ENCODE results near the gene ABCB9.
A peak's percentile ranks its signal among the peaks of the same experiment; 100 is the strongest.
"Not testable (repeated sequence)": the region's sequence is repeated elsewhere in the genome, so short reads cannot be mapped to it uniquely, and the experiment has no call there.

The ABCB9 gene

DNA sequence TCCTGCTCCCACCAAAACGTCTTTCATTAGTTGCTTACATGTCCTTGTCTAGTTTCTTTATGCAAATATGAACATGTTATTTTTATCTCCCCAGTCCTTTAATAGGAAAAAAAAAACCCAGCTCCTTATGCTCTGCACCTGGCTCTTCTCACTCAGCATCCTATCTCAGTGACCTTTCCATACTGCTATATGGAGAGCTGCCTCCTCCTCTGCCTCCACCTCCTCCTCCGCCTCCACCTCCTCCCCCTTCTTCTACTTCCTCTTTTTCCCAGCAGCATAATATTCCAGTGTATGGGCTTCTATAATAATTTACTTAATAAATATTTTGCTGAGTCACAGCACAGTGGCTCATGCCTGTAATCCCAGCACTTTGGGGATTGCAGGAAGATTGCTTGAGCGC, 31.5 kb downstream of the ABCB9 start:
- no peak for DNase-seq

- DNase-seq = no peak
These were observed 34.1 kb downstream of the ABCB9 start for GRCh38 chr12:122932207-122932606.

GRCh38 chr12:122929812-122930211, 36.5 kb downstream of the ABCB9 start:
- DNase-seq = no peak

- no peak for DNase-seq
These were observed 37.1 kb downstream of the ABCB9 start for GRCh38 chr12:122929148-122929538.

- no peak for DNase-seq
These were observed 37.7 kb downstream of the ABCB9 start for GRCh38 chr12:122928404-122929147.

DNA sequence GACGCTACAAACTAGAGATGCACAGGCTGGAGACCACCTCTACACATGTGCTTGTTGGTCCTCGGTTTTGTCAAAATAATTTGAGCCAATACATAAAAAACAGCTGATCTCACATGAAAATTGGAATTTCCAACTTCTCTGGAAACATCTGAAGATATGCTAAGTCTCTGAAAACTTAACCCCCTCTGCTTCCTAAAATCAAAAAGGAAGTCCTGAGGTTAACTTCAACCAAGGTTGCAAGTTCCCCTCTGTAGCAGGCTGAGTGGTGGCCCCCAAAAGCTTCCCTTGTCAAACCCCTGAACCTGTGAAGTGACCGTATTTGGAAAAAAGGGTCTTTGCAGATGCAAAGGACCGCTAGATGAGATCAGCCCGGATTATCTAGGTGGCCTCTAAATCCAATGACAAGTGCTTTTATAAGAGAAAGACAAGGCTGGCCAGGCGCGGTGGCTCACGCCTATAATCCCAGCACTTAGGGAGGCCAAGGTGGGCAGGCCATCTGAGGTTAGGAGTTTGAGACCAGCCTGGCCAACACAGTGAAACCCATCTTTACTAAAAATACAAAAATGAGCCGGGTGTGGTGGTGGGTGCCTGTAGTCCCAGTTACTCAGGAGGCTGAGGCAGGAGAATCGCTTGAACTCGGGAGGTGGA, 38.4 kb downstream of the ABCB9 start:
- DNase-seq = no peak

DNA sequence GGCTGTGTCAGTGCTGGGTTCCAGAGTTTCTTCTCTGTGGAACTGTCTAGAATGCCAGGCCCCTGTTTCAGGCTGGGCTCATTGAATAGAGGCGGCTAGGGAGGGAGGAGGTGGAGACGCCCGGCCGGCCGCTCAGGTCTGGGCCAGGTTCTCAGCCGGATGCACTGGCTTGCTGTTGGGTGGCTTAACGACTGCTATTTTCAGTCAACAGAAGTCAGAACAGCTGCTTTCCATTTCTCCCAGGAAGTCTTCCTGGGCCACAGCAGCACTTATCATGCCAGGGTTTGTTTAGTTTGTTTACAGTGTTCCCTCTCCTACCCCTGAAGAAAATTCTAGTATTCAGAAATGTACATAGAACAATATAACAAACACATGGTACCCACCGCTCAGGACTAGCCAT, 44.3 kb downstream of the ABCB9 start:
- no peak for DNase-seq

DNA sequence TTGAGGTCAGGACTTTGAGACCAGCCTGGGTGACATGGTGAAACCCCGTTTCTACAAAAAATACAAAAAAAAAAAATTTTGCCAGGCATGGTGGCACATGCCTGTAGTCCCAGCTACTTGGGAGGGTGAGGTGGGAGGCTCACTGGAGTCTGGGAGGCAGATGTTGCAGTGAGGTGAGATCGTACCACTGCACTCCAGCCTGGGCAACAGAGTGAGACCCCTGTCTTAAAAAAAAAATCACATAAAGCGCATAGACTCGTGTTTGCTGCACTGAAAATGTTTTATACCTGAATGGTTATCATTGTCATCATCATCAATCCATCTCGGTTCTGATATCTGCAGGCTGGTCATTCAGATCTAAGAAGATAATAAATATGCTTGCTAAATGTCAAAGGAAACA, 45.6 kb downstream of the ABCB9 start:
- no peak for DNase-seq

DNA sequence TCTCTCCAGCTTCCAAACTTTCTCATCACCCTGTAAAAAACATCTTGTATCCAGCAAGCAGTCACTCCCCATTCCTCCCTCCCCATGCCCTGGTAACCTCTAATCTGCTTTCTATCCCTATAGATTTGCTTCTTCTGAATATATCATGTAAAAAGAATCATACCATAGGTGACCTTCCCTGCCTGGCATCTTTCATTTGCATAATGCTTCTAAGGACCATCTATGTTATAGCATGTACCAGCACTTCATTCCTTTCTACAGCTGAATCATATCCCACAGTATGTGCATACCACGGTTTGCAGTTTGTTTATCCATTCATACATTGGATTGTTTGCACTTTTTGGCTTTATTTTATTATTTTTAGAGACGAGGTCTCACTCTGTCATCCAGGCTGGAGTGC, 47.4 kb downstream of the ABCB9 start:
- no peak for DNase-seq

GRCh38 chr12:122917507-122918121, 48.6 kb downstream of the ABCB9 start:
- DNase-seq = no peak

GRCh38 chr12:122909442-122910288, 56.6 kb downstream of the ABCB9 start:
- no peak for DNase-seq

DNA sequence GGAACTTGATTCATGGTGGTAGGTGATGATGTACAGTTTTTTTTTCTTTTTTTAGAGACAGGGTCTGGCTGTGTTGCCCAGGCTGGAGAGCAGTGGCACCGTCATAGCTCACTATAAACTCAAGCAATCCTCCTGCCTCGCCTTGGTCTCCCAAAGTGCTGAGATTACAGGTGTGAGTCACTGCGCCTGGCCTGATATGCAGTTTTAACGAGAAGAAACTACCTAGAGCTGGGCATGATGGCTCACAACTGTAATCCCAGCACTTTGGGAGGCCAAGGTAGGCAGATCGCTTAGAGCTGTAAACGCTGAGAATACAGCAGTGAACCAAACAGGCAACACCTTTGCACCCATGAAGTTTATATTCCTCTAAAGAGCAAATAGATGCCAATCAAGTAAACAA, 57.3 kb downstream of the ABCB9 start:
- no peak for DNase-seq

DNA sequence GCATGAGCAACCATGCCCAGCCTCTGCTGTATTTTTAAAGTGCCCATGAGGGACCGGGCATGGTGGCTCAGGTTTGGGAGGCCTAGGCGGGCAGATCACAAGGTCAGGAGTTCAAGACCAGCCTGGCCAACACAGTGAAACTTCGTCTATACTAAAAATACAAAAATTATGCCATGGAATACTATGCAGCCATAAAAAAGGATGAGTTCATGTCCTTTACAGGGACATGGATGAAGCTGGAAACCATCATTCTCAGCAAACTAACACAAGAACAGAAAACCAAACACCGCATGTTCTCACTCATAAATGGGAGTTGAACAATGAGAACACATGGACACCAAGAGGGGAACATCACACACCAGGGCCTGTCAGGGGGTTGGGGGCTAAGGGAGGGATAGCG, 61.0 kb downstream of the ABCB9 start:
- DNase-seq = not testable (repeated sequence)

DNA sequence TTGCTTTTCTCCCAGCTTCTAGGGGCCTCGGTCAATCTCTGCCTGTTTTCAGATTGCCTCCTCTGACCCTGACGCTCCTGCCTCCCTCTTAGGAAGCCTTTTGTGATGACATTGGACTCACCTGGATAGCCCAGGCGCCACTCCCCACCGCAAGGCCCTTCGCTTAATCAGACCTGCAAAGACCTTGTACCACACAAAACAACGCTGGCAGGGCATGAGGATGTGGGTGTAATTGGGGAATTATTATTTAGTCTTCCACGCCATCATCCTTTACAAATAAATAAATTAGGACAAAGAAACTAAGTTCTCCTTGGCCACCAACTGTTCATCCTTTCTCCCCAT, 62.6 kb downstream of the ABCB9 start:
- no peak for DNase-seq

DNA sequence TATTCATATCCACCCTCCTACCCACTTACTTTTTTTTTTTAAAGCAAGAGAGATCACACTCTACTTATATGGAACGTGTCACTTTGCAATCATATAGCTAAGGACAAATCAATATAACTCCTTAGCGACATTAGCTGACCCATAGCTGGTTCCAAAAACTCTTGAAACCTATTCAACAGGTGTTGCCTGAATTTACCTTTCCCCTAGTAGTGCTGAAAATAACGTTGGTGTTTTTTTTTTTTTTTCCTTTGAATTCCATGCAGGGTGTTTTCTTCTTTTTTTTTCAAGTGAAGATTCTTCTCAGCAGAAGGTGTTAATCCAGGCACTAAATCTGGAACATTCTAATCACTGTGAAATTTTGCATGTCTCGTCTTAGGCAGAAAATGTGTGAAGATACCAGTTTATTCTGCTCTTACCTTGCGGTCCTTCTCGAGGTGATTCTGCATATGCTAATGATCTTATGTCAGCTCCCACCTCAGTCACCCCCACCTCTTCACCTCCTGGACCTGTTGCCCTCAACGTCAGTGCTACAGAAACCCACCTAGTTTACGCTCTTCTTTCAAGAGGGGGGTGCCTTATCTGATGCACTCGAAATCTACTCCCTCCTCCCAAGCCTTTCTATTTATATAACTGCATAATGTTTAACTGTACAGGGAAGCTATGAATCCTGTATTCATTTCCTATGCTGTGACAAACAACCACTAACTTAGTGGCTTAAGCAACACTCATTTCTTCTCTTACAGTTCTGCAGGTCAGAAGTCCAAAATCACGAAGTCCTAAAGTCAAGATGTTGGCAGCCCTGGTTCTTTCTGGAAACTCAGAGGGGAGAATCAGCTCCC, 63.2 kb downstream of the ABCB9 start:
- no peak for DNase-seq

DNA sequence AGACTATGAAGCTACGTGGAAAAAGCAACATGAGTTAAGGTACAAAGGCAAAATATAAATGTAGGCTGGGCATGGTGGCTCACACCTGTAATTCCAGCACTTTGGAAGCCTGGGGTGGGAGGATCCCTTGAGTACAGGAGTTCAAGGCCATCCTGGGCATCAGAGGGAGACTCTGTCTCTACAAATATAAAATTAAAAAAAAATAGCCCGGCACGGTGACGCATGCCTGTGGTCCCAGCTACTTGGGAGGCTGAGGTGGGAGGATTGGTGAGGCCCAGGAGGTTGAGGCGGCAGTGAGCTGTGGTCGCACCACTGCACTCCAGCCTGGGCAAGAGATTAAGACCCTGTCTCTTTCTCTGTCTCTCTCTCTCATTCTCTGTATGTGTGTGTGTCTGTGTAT, 66.4 kb downstream of the ABCB9 start:
- DNase-seq = no peak

DNA sequence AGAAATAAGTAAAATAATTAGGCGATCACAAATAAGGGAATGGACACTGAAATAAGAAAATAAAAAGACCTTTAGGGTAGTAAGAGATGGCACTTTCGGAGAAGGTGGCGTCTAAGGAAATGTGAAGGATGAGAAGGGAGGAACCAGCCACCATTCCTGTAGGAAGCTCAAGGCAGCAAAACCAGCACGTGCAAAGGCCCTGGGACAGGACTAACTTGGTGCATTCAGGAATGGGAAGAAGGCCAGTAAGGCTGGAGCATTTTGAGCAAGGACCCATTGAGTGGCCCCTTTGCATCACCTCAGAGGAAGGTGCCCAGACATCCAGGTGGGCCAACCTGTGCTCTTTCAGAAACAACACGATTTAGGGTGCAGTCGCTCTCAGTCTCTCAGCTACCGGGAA, 69.6 kb downstream of the ABCB9 start:
- no peak for DNase-seq

GRCh38 chr12:122895704-122896636, 70.3 kb downstream of the ABCB9 start, which contains the start of gene VPS37B:
Gene VPS37B (minus strand): TSS chr12:122896124. CDS start chr12:122896062, 62 bp downstream.
- peak; percentile 24 to 27 for DNase-seq

DNA sequence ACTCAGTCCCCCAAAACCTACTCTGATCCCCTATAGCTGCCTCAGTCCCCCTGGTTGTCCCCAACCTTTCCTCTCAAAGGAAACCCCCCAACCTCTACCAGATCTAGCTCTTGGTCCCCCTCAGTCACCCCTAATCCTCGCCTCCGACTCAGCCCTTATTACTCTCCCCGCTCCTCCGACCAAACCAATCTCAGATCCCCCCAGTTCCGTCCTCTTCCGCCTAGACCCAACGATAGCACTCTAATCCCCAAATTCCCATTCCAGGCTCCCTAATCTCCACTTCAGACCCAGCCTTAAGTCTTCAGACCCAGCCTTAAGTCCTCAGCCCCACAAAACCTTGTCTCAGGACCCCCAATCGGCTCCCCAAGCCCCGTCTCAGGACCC, 71.0 kb downstream of the ABCB9 start:
- no peak for DNase-seq

DNA sequence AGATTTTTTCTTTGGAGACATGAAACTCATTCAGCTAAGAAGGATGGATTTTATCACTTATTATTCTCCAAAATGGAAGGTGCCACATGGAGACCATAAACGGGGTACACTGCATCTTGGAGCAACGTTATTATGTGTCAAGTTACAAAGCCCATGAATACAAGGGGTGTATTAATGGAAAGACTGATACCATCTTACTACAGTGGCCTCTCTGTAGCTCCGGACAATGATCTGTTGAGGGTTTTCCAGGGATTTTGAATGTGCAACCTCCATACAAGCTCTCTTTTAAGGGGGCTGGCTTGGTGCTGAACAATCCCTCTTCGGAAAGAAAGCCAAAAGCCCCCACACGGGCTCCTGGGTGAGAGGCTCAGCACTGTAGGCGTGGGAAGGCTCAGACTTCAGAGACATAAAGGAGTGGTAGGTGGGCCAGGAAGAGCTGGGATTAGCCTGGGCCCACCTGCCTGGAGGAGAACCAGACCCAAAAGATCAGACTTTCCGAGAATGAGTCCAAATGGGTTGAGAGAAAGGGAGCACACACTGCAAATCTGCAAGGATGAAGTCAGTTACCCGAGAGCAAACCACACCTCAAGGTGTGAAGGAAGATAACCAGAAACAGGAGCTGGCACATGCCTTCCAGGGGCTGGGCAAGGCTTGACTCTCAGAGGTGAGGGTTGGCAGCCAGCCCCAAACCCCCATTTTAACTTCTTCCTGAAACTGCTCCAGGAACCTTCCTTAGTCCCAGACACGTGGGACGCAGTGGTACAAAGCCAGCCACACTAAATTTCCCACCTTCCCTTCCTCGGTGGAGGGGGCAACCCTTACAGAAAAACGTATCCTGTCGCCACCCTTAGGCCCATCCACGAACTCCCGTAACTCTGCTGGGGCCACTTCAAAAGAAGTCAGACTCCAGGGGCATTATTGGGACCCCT, 71.8 kb downstream of the ABCB9 start:
- DNase-seq = no peak

All from AML-193 (cell line).